ENCODE data around the gene NALCN.

Gene NALCN

GRCh38 chr13:101025925-101026324 is 390.4 kb downstream of the NALCN start:
- DNase-seq (ENCODE audit: low read depth) = no peak

GRCh38 chr13:101025519-101025918 is 390.8 kb downstream of the NALCN start:
- no peak for DNase-seq (ENCODE audit: low read depth)

GRCh38 chr13:101019126-101019525 is 397.2 kb downstream of the NALCN start:
- no peak for DNase-seq (ENCODE audit: low read depth)

- DNase-seq (ENCODE audit: low read depth) = no peak
Observed at GRCh38 chr13:101018720-101019119, 397.6 kb downstream of the NALCN start.

GRCh38 chr13:101017123-101017872 is 399.0 kb downstream of the NALCN start:
- DNase-seq (ENCODE audit: low read depth) = no peak

GRCh38 chr13:101016475-101016874 is 399.8 kb downstream of the NALCN start:
- no peak for DNase-seq (ENCODE audit: low read depth)

GRCh38 chr13:101013245-101013644 is 403.1 kb downstream of the NALCN start:
- no peak for DNase-seq (ENCODE audit: low read depth)

- DNase-seq (ENCODE audit: low read depth) = no peak
Observed at GRCh38 chr13:101010100-101010499, 406.2 kb downstream of the NALCN start.

GRCh38 chr13:101007245-101007644 is 409.1 kb downstream of the NALCN start:
- no peak for DNase-seq (ENCODE audit: low read depth)
